GM12874 (cell line): ENCODE results near the gene ACTN4.
A peak's percentile ranks its signal among the peaks of the same experiment; 100 is the strongest.

Experiments used
- CTCF ChIP-seq: IDR thresholded peaks from 2 replicates; pipeline ENCODE4 v1.5.1; 2011; ENCODE audit warnings: low read depth, mild to moderate bottlenecking, control low read depth, low read length, moderate library complexity; ENCODE audit not compliant: insufficient read depth

ACTN4 gene

DNA sequence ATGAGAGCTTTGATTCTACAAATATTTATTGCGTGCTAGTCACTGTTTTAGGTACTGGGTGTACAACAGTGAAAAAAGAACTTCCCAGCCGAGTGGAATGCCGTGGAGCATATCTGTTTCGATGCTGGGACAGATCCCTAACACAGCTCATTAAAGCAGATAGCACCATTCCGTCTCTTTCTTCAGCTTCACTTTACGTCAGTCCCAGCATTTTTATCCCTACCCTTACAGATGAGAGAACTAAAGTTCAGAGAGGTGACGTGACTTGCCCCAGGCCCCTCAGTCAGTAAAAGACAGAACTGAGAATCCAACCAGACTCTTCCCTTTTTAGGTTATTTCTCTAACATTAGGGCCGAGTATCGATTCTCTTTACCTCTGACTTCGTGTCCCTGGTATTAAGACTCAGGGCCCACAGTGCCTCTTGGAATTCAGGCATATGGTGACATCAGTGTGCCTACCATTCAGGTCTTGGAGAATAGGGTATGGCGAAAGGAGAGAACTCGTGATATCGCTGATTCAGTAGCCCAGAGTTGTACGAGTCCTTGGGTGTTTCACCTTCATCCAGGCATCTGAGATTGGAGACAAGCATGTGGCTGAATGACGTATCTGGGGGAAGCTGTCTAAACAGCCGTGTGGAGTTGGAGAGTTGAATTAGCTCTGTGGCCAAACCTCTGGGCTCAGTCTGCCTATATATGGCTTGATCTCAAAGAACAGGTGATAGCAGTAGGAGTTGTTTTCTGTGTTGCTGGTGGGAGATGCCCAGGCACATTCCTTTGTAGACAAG, 27.1 kb downstream of the ACTN4 start:
- no peak for TF ChIP-seq CTCF

- 0 out of 2 replicates have a peak, but pooled peaks have one; percentile 14 for TF ChIP-seq CTCF
Observed at GRCh38 chr19:38675611-38676010, 28.2 kb downstream of the ACTN4 start.

GRCh38 chr19:38676023-38676877, 28.8 kb downstream of the ACTN4 start:
- no peak for TF ChIP-seq CTCF

GRCh38 chr19:38676878-38677646, 29.6 kb downstream of the ACTN4 start:
- TF ChIP-seq CTCF: no peak

GRCh38 chr19:38678217-38678890, 30.9 kb downstream of the ACTN4 start:
- no peak for TF ChIP-seq CTCF

GRCh38 chr19:38678891-38679494, 31.5 kb downstream of the ACTN4 start:
- no peak for TF ChIP-seq CTCF
